IMR-90 (cell line): ENCODE results near the gene GSTM1. TPM values are rescaled to one million over a fixed set of nuclear protein-coding genes. Genes with fewer than 3 reads are reported as not detected.

ENCODE experiments used
- ATAC-seq: fragments of 200-7000 bp; cut with Tn5 transposase; 2 replicates; pipeline ENCODE4 v1.9.1; 2020; ENCODE audit warnings: low read depth, mild to moderate bottlenecking, moderate library complexity
- BruUV-seq: library from RNA; stranded (reverse); fragments of 400-500 nt; replicated peaks from 2 replicates; lab custom pipeline; 2021; lab: Mats Ljungman, UMichigan
- CTCF ChIA-PET: fragments of 300-600 bp; formaldehyde crosslinking; extraction: SDS; loops from one replicate; lab custom pipeline; 2021; ENCODE audit warnings: antibody characterized with exemption; lab: Yijun Ruan, JAX
- POLR2A ChIA-PET: fragments of 300-600 bp; sonication (Branson Sonifier 250); formaldehyde crosslinking; loops from one replicate; lab custom pipeline; 2022; ENCODE audit warnings: antibody characterized with exemption; ENCODE audit not compliant: unreplicated experiment; lab: Charles Lee
- DNase-seq: peaks from one replicate; pipeline ENCODE4 v3.0.0; 2013
- H2AFZ ChIP-seq: replicated peaks from 2 replicates; pipeline ENCODE3; 2013; ENCODE audit warnings: low read length, mild to moderate bottlenecking; ENCODE audit not compliant: poor library complexity
- H2AK5ac ChIP-seq: 2 replicates; pipeline ENCODE4 v1.6.1; 2013; ENCODE audit warnings: low read depth, low read length, inconsistent platforms
- H2AK9ac ChIP-seq: replicated peaks from 2 replicates; pipeline ENCODE3; 2013; ENCODE audit warnings: mild to moderate bottlenecking, low read depth, low read length, moderate library complexity; ENCODE audit not compliant: poor library complexity
- H2BK120ac ChIP-seq: 2 replicates; pipeline ENCODE4 v1.6.1; 2013; ENCODE audit warnings: low read depth, low read length, inconsistent platforms
- H2BK15ac ChIP-seq: 3 replicates; pipeline ENCODE4 v1.6.1; 2013; ENCODE audit warnings: low read depth, low read length, inconsistent platforms
- H2BK20ac ChIP-seq: 2 replicates; pipeline ENCODE4 v1.6.1; 2013; ENCODE audit warnings: low read depth, mild to moderate bottlenecking, inconsistent platforms, low read length, moderate library complexity
- H2BK5ac ChIP-seq: 2 replicates; pipeline ENCODE4 v1.6.1; 2013; ENCODE audit warnings: mild to moderate bottlenecking, low read depth, low read length, inconsistent platforms; ENCODE audit not compliant: poor library complexity, severe bottlenecking
- H3K14ac ChIP-seq: replicated peaks from 2 replicates; pipeline ENCODE4 v1.6.1; 2013; ENCODE audit warnings: low read depth, low read length, inconsistent platforms
- H3K18ac ChIP-seq: 2 replicates; pipeline ENCODE4 v1.6.1; 2013; ENCODE audit warnings: low read depth, low read length, control low read depth
- H3K23ac ChIP-seq: 2 replicates; pipeline ENCODE4 v1.6.1; 2013; ENCODE audit warnings: low read depth, low read length, inconsistent platforms
- H3K27ac ChIP-seq: 2 replicates; pipeline ENCODE4 v1.5.1; 2013; ENCODE audit warnings: mild to moderate bottlenecking, control low read depth, low read length; ENCODE audit not compliant: insufficient read depth
- H3K27me3 ChIP-seq: 2 replicates; pipeline ENCODE4 v1.6.1; 2013; ENCODE audit warnings: low read length; ENCODE audit not compliant: control insufficient read depth, insufficient read depth
- H3K36me3 ChIP-seq: 2 replicates; pipeline ENCODE4 v1.6.1; 2013; ENCODE audit warnings: low read length, mixed read lengths; ENCODE audit not compliant: control insufficient read depth, insufficient read depth
- H3K4ac ChIP-seq: 2 replicates; pipeline ENCODE4 v1.6.1; 2013; ENCODE audit warnings: low read depth, low read length, inconsistent platforms
- H3K4me1 ChIP-seq: 2 replicates; pipeline ENCODE4 v1.6.1; 2013; ENCODE audit warnings: low read length, mixed read lengths; ENCODE audit not compliant: control insufficient read depth, insufficient read depth
- H3K4me2 ChIP-seq: 2 replicates; pipeline ENCODE4 v1.6.1; 2013; ENCODE audit warnings: low read depth, mild to moderate bottlenecking, control low read depth, low read length, moderate library complexity
- H3K4me3 ChIP-seq: 2 replicates; pipeline ENCODE4 v1.5.1; 2013; ENCODE audit warnings: low read depth, mild to moderate bottlenecking, control low read depth, low read length, moderate library complexity; ENCODE audit not compliant: insufficient read depth
- H3K56ac ChIP-seq: 2 replicates; pipeline ENCODE4 v1.6.1; 2013; ENCODE audit warnings: low read length, inconsistent platforms; ENCODE audit not compliant: insufficient read depth; ENCODE audit errors: extremely low read depth
- H3K79me1 ChIP-seq, 2 experiments: 2 replicates each; pipeline ENCODE4 v1.6.1; 2013; ENCODE audit warnings: low read length in 2 of 2, inconsistent platforms in 1 of 2, low read depth in 1 of 2
- H3K9ac ChIP-seq: 2 replicates; pipeline ENCODE4 v1.6.1; 2013; ENCODE audit warnings: low read depth, low read length, control low read depth
- H3K9me1 ChIP-seq: 2 replicates; pipeline ENCODE4 v1.6.1; 2013; ENCODE audit warnings: low read length, inconsistent platforms; ENCODE audit not compliant: insufficient read depth
- H3K9me3 ChIP-seq: 2 replicates; pipeline ENCODE4 v1.6.1; 2013; ENCODE audit warnings: low read length; ENCODE audit not compliant: control insufficient read depth, insufficient read depth
- H4K20me1 ChIP-seq: 2 replicates; pipeline ENCODE4 v1.6.1; 2013; ENCODE audit warnings: low read length, inconsistent platforms; ENCODE audit not compliant: insufficient read depth
- H4K5ac ChIP-seq: 2 replicates; pipeline ENCODE4 v1.6.1; 2013; ENCODE audit warnings: mild to moderate bottlenecking, low read depth, low read length, control low read depth
- H4K8ac ChIP-seq, 2 experiments: 2 replicates each; pipeline ENCODE4 v1.6.1; 2013; ENCODE audit warnings: low read depth in 2 of 2, low read length in 2 of 2, control low read depth in 1 of 2, inconsistent platforms in 1 of 2
- H4K91ac ChIP-seq: 2 replicates; pipeline ENCODE4 v1.6.1; 2013; ENCODE audit warnings: low read depth, low read length, inconsistent platforms; ENCODE audit not compliant: insufficient read depth
- CEBPB ChIP-seq: IDR thresholded peaks from 2 replicates; pipeline ENCODE4 v1.6.1; 2012; ENCODE audit warnings: low read depth, low read length, improper control_type of control experiment
- FOS ChIP-seq: fragments of 150-350 bp; IDR thresholded peaks from 2 replicates; pipeline ENCODE4 v1.6.1; 2016; ENCODE audit warnings: low read depth, low read length
- MAFK ChIP-seq: IDR thresholded peaks from 2 replicates; pipeline ENCODE4 v1.6.1; 2012; ENCODE audit warnings: low read depth, low read length, improper control_type of control experiment
- MAZ ChIP-seq: IDR thresholded peaks from 2 replicates; pipeline ENCODE4 v1.6.1; 2012; ENCODE audit warnings: low read depth, mild to moderate bottlenecking, low read length, improper control_type of control experiment, moderate library complexity, borderline replicate concordance
- MXI1 ChIP-seq: IDR thresholded peaks from 2 replicates; pipeline ENCODE4 v1.6.1; 2012; ENCODE audit warnings: low read depth, mild to moderate bottlenecking, low read length, moderate library complexity, borderline replicate concordance
- RAD21 ChIP-seq: IDR thresholded peaks from 2 replicates; pipeline ENCODE4 v1.6.1; 2012; ENCODE audit warnings: low read length, improper control_type of control experiment
- RFX5 ChIP-seq: IDR thresholded peaks from 2 replicates; pipeline ENCODE4 v1.8.0; 2012; ENCODE audit warnings: low read depth, mild to moderate bottlenecking, low read length, moderate library complexity
- SMC3 ChIP-seq: fragments of 150-350 bp; IDR thresholded peaks from 2 replicates; pipeline ENCODE4 v1.6.1; 2016; ENCODE audit warnings: low read depth, mild to moderate bottlenecking, antibody characterized with exemption, low read length, moderate library complexity
- USF2 ChIP-seq: fragments of 150-350 bp; IDR thresholded peaks from 2 replicates; pipeline ENCODE4 v1.6.1; 2017; ENCODE audit warnings: mild to moderate bottlenecking, antibody characterized with exemption, low read length, low read depth
- WGBS, 2 experiments: methylation state at CpG; one replicate each; pipeline versions ENCODE4 v1.1.5 to v1.1.7; 2013; ENCODE audit warnings: missing lambda C conversion rate in 2 of 2; ENCODE audit not compliant: insufficient read length in 1 of 2; ENCODE audit errors: extremely low coverage in 2 of 2; 5-methylcytosine and 5-hydroxymethylcytosine counted together
- dilution Hi-C: fragments of 300-500 bp; cut with HindIII; formaldehyde crosslinking; loops from one replicate; pipeline ENCODE4 v1.14.3; 2018; ENCODE audit warnings: low sequenced_read_pairs; ENCODE audit not compliant: unreplicated experiment
- in situ Hi-C: fragments of 300-500 bp; cut with MboI; formaldehyde crosslinking; loops from 3 replicates; pipeline ENCODE4 v1.14.3; 2019; ENCODE audit warnings: low sequenced_read_pairs, inconsistent platforms, mixed read lengths
- intact Hi-C: fragments of 100-400 bp; cut with micrococcal nuclease; formaldehyde crosslinking; loops from 2 replicates; pipeline ENCODE4 v1.10.0; 2022
- polyA plus RNA-seq, 3 experiments: library from polyadenylated mRNA; depleted of rRNA; stranded (reverse); fragments of >200 nt; gene quantifications; 2 replicates each; pipeline ENCODE4 v1.2.3, GENCODE V29; 2012; ENCODE audit warnings: low replicate concordance in 1 of 3
- total RNA-seq: library from RNA; depleted of rRNA; stranded (reverse); fragments of >200 nt; gene quantifications from 2 replicates; pipeline ENCODE4 v1.2.3, GENCODE V29; 2012

Gene GSTM1
- total and polyA plus RNA-seq, 2 of the 4 experiments (the other 2 are of a cell fraction), result not detected

- H3K79me1 ChIP-seq, result peaks cover 5 to 14% of the 10 kb centered on the region in 2 experiments; a peak in 2 of 4 replicates
- peak within 1 kb of the TSS; percentile 19; the same call in 1 of the 2 replicates for H4K91ac ChIP-seq
- peak within 1 kb of the TSS; percentile 97 for H3K4me2 ChIP-seq
- H3K36me3 ChIP-seq, result peaks cover 7% of the 10 kb centered on the region
- H3K56ac ChIP-seq, result peak within 1 kb of the TSS; percentile 24
- H3K4me3 ChIP-seq, result peak within 1 kb of the TSS; percentile 40
- intact Hi-C loops (no loop called here), in situ Hi-C loops (no loop called here), dilution Hi-C loops (no loop called here)
- peak; percentile 100 for ATAC-seq
- 0% methylated on average over 1 of the region's 22 CpGs; no CpG with 5 or more reads in 1 of the 2 experiments for WGBS, 2 experiments
- DNase-seq, result peak; percentile 77
- no peak within 1 kb of the TSS for H3K27ac ChIP-seq
- no peaks in the 10 kb centered on the region for H3K9me3 ChIP-seq
- CTCF ChIA-PET, result interaction anchor here (0.6 to 0.7 kb wide), 2 partner anchors 11 to 75 kb away, joined by 3 to 4 read pairs; partner anchors contain the start of gene GSTM4
- H3K9ac ChIP-seq, result peak within 1 kb of the TSS; percentile 26
- POLR2A ChIA-PET, result no interaction called here
- peak; percentile 68; the same call in 1 of the 2 replicates for TF ChIP-seq MAZ
- TF ChIP-seq SMC3, result no peak
- no peak for TF ChIP-seq MAFK
- no peak for TF ChIP-seq RFX5
- peak; percentile 11; the same call in 1 of the 2 replicates for TF ChIP-seq MXI1
- no peak for TF ChIP-seq RAD21
- no peak for TF ChIP-seq CEBPB
- TF ChIP-seq USF2, result peak; percentile 45; the same call in 1 of the 2 replicates
- no peak for TF ChIP-seq FOS
- H2AK5ac ChIP-seq, result peak within 1 kb of the TSS; percentile 90
- H3K4ac ChIP-seq, result peak within 1 kb of the TSS; percentile 93
- BruUV-seq, result no TSS peak
- H3K14ac ChIP-seq, result peak within 1 kb of the TSS; percentile 90
- no peaks in the 10 kb centered on the region for H3K27me3 ChIP-seq
- no peaks in the 10 kb centered on the region for H4K20me1 ChIP-seq
- peak within 1 kb of the TSS; percentile 54; the same call in 1 of the 2 replicates for H2BK20ac ChIP-seq
- H2AFZ ChIP-seq, result peak within 1 kb of the TSS; percentile 54
- H2BK120ac ChIP-seq, result peak within 1 kb of the TSS; percentile 55
- peaks cover 6% of the 10 kb centered on the region; the same call in 1 of the 2 replicates for H3K4me1 ChIP-seq
- peak within 1 kb of the TSS; percentile 66; the same call in 2 of the 3 replicates for H2BK15ac ChIP-seq
- H3K23ac ChIP-seq, result peak within 1 kb of the TSS; percentile 98
- 0 out of 2 replicates have a peak within 1 kb of the TSS, but pooled peaks have one; percentile 40 for H3K18ac ChIP-seq
- H4K8ac ChIP-seq, result peak within 1 kb of the TSS; percentile 74 to 90
- peaks cover 7% of the 10 kb centered on the region for H3K9me1 ChIP-seq
- peak within 1 kb of the TSS; percentile 2 for H2BK5ac ChIP-seq
- peak within 1 kb of the TSS; percentile 81 for H2AK9ac ChIP-seq
- H4K5ac ChIP-seq, result peak within 1 kb of the TSS; percentile 44; the same call in 1 of the 2 replicates
These were observed 20.0 kb upstream of the GSTM1 start, which contains the start of gene GSTM2 for GRCh38 chr1:109667452-109668122. TSS of gene GSTM2 (plus strand) at chr1:109668057. CDS start at chr1:109668116, 59 bp downstream.
